ENCODE results near the gene ZCWPW2. TPM values are rescaled to one million over a fixed set of nuclear protein-coding genes. Genes with fewer than 3 reads are reported as not detected.

The ZCWPW2 gene
- total and polyA plus RNA-seq, 12 donors, result 0.71 to 4.0 (median 2.4) TPM

- Histone ChIP-seq H3K4me1 (no peaks in the 10 kb centered on the region), H3K27me3 (no peaks in the 10 kb centered on the region), H3K27ac (no peak overlapping the region), H3K36me3 (no peaks in the 10 kb centered on the region), H3K9me3 (no peaks in the 10 kb centered on the region), H3K4me3 (no peak overlapping the region)
- no peak for DNase-seq
- intact Hi-C loops (cut with DNase I), result no loop called here
- WGBS, 2 donors, result 76 to 85% methylated on average over 6 of the region's 6 CpGs
- no peak for TF ChIP-seq CTCF (IDR thresholded peaks at IDR 0.05)
- ATAC-seq, result no peak
Observed at GRCh38 chr3:28502397-28502937, 153.9 kb downstream of the ZCWPW2 start.

- Histone ChIP-seq H3K4me3 (no peak overlapping the region), H3K27me3 (no peaks in the 10 kb centered on the region), H3K36me3 (no peaks in the 10 kb centered on the region), H3K4me1 (no peaks in the 10 kb centered on the region), H3K9me3 (no peaks in the 10 kb centered on the region), H3K27ac (no peak overlapping the region)
- no peak for TF ChIP-seq CTCF (IDR thresholded peaks at IDR 0.05)
- intact Hi-C loops (cut with DNase I), result no loop called here
- 0 to 27% methylated on average over 1 of the region's 1 CpG for WGBS, 2 donors
- ATAC-seq (no peak), DNase-seq (no peak)
Observed at GRCh38 chr3:28504976-28505375, 156.5 kb downstream of the ZCWPW2 start.

GRCh38 chr3:28521663-28522062, 173.1 kb downstream of the ZCWPW2 start:
- no peak overlapping the region for H3K27ac ChIP-seq
- DNase-seq (no peak), ATAC-seq (peak in 1 of 8 donors; percentile 29)
- H3K27me3 ChIP-seq, result no peaks in the 10 kb centered on the region
- H3K9me3 ChIP-seq, result peaks cover 0 to under 1% (median 0%) of the 10 kb centered on the region in 11 donors
- no peak for TF ChIP-seq CTCF (IDR thresholded peaks at IDR 0.05)
- no peaks in the 10 kb centered on the region for H3K4me1 ChIP-seq
- WGBS, 2 donors, result 88 to 95% methylated on average over 3 of the region's 3 CpGs
- no peak overlapping the region for H3K4me3 ChIP-seq
- intact Hi-C loops (cut with DNase I), result no loop called here
- H3K36me3 ChIP-seq, result no peaks in the 10 kb centered on the region

GRCh38 chr3:28542351-28542750, 193.8 kb downstream of the ZCWPW2 start:
- no peaks in the 10 kb centered on the region for H3K36me3 ChIP-seq
- no peak for TF ChIP-seq CTCF (IDR thresholded peaks at IDR 0.05)
- no peaks in the 10 kb centered on the region for H3K4me1 ChIP-seq
- no peak for ATAC-seq
- peaks cover 0 to 27% (median 3%) of the 10 kb centered on the region in 11 donors for H3K9me3 ChIP-seq
- intact Hi-C loops (cut with DNase I), result no loop called here
- 0 to 45% methylated on average over 1 of the region's 1 CpG for WGBS, 2 donors
- H3K4me3 ChIP-seq, result no peak overlapping the region
- H3K27ac ChIP-seq, result no peak overlapping the region
- no peaks in the 10 kb centered on the region for H3K27me3 ChIP-seq
- no peak for DNase-seq
